ENCODE data around the gene RNF26. TPM values are rescaled to one million over a fixed set of nuclear protein-coding genes. Genes with fewer than 3 reads are reported as not detected.

The RNF26 gene
- total RNA-seq, 1 donor from 2014 or later = 34.3 TPM

- intact Hi-C loops (cut with micrococcal nuclease) = no loop called here
Measured at GRCh38 chr11:119335091-119335654, 846 bp downstream of the RNF26 start.

- intact Hi-C loops (cut with micrococcal nuclease) = no loop called here
Measured at GRCh38 chr11:119335655-119336543, 1.6 kb downstream of the RNF26 start.

DNA sequence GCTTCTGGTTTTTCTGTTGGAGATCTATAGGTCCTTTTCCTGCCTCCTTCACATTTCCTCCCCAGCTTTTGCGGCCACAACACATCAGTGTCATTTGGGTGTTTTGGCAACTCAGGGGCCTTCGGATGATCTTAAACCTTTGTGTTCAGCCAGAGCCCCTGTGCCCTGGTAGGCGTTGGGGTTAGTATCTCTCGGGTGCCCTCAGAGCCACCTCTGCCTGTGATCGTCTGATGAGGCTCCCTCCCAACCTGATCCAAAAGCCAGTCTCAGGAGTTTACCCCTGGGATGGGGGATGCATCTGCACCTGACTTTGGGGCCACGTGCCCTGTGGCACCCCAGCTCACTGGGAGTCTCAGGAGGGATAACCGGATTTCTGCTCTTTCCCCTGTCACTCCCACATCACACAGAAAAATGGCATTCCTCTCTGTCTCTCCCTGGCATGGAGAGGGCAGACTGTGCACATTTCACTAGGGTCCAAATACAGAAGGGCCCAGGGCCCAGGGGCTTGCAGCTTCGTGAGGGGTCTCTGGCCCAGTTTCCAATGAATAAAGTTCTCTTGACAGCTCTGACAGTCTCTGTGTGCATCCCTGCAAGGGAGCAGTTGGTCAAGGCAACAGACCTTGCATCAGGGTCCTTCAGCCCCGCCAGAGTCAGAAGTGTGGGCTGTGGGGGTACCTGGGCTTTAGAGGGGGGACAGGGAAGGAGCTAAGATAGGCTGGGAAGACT is 2.6 kb downstream of the RNF26 start:
- intact Hi-C loops (cut with micrococcal nuclease) = no loop called here

DNA sequence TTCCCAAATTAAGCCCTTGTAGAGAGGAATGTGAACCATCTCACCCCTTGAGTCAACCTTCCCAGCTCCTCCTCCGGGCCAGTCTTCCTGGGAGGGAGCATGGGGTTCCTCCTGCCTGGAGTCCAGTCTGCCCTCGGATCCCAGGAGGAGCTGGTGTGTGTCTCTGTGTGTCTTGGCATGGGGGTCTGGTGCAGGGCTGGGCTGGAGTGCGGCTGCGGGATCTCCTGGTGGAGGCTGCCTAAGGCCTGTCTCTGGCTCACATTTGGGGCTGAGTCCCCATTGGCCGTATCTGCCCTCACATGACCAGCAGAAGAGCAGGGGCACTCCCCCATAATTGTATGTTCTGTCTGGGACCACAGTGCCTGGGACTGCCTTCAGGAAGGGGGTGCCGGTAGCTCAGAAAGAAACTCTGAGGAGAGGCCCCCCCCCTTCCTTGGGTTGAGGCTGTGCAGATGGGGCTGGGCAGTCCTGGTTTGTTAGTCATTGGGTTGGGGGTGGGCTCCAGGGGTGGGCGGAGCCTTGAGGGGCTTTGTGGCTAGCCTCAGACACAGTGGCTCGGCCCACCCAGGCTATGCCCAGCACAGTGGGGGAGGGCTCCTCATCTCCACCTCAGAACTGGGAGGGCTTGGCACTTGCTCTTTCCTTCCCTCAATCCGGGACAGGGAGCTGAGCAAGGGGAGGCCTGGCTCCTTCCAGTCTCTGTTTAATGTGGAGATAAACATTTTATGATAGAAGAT is 3.4 kb downstream of the RNF26 start:
- intact Hi-C loops (cut with micrococcal nuclease) = loop anchor here (2.0 kb wide), 1 partner anchor 25 kb away; no protein-coding TSS in a partner anchor

DNA sequence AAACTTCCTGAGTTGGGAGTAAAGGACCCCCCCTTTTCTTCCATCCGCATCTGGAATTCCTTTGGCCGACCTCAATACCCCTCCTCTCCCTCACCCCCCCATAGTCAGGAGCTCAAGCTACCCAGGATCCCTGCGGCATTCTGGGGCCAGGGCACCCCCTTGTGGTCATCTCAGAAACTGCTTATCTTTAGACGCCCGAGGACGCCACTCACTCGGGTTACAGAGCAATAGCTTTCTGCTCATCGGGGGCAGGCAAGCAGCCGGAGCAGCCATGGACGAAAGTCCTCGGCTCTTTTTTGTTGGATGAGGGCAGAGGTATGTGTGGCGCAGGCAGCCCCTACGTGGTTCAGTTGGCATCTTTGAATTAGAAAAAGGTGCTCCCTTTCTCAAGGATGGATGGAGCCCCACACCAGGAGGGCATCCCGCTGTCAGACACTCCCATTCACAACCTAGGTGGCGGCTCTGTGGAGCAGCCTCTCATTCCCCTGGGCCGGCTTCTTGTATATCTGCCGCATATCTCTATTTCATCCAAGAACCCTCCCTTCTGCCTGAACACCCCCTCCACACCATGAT is 4.1 kb downstream of the RNF26 start:
- intact Hi-C loops (cut with micrococcal nuclease) = loop anchor here (2.0 kb wide), 1 partner anchor 24 kb away; no protein-coding TSS in a partner anchor

GRCh38 chr11:119338965-119339588 is 4.8 kb downstream of the RNF26 start:
- intact Hi-C loops (cut with micrococcal nuclease) = loop anchor here (2.0 kb wide), 1 partner anchor 24 kb away; no protein-coding TSS in a partner anchor

- intact Hi-C loops (cut with micrococcal nuclease) = loop anchor here (2.0 kb wide), 1 partner anchor 23 kb away; no protein-coding TSS in a partner anchor
Measured at GRCh38 chr11:119339589-119340334, 5.4 kb downstream of the RNF26 start.

DNA sequence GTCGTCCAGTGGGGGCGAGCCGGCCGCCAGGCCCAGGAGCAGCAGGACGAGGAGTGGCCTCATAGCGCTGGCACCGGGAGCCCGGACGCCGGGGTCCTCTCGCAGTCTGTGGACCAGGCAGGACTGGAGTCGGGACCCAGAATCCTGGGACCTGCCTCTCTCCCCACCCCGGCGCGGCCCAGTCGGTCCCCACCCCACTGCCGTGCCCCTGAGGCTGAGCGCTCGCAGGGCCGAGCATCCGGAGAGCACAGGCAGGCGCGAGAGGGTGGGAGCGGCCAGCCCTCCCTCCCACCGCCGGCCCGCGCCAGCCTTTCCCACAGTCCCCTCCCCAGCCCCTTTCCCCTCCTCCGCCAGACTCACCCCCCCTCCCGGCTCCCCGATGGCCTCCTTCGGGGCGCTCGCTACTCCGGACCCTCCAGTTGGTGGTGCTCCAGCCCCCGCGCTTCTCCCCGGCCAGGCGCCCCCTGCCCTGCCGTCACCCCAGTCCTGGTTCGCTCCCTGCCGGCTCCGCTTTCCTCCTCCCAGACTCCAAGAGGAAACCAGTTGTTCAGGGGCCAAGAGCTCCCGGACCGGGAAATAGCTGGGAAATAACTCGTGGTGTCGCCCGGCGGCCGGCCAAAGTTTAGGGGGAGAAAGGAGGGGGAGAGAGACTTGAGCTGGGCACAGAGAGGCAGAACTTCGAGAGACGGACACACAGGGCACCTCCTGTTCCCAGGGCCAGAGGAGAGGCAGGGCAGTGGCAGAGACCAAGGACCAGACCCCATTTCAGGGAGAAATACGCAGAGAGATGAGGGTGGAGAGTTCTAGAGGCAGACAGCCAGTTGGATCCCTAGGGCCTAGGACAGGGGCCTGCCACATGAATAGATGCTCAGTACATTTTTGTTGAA is 6.3 kb downstream of the RNF26 start, which contains the start of gene C1QTNF5:
Gene C1QTNF5 (minus strand): TSS at position 549 of the 887 bp plus-strand sequence. CDS start 486 bp downstream, at position 63.
- intact Hi-C loops (cut with micrococcal nuclease) = no loop called here

DNA sequence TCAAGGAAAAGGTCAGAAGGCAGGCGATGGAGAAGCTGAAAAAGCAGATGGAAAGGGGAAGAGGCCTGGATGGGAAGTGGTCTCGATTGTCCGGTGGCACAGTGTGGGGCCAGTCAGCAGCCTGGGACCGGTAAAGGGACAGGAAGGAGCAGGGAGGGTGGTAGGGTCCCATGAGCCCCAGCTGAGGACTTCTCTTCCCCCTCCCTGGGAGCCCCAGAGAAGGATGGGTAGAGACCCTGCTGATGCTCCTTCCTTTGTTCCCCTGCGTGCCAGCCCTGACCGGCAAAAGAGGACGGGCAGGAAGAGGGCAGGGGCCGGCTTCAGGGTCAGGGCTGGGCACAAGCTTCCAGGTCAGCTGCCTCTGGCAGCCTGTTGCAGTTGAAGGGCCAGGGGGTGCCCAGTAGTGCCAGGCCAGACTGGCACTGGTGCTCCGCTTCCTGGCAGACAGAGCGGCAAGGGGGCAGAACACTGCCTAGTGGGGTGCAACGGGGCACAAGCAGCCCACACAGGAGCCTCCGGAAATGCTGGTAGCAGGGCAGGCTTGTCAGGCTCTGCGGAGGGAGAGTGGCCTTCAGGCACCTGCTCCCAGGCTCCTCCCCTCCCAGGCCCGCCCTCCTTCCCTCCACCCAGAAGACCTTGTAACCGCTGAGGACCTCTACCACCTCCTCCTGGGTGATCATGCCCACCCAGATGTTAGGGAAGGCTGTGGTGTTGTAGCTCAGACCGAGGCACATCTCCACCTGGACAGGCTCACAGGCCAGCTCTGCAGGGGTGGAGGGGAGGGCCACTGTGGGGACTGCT is 7.1 kb downstream of the RNF26 start:
- intact Hi-C loops (cut with micrococcal nuclease) = no loop called here

DNA sequence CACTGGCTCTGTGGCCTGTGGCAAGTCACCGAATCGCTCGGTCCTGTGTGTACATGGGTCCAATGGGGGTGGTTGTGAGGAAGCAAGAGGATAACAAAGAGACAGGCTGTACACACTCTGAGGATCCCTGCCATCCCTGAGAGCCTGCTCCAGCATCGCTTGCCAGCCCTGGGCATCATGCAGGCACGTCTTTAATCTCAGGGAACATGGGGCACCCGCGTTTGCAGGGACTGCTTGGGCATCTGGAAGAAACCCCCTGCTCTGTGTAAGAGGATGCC is 7.6 kb downstream of the RNF26 start:
- intact Hi-C loops (cut with micrococcal nuclease) = no loop called here

DNA sequence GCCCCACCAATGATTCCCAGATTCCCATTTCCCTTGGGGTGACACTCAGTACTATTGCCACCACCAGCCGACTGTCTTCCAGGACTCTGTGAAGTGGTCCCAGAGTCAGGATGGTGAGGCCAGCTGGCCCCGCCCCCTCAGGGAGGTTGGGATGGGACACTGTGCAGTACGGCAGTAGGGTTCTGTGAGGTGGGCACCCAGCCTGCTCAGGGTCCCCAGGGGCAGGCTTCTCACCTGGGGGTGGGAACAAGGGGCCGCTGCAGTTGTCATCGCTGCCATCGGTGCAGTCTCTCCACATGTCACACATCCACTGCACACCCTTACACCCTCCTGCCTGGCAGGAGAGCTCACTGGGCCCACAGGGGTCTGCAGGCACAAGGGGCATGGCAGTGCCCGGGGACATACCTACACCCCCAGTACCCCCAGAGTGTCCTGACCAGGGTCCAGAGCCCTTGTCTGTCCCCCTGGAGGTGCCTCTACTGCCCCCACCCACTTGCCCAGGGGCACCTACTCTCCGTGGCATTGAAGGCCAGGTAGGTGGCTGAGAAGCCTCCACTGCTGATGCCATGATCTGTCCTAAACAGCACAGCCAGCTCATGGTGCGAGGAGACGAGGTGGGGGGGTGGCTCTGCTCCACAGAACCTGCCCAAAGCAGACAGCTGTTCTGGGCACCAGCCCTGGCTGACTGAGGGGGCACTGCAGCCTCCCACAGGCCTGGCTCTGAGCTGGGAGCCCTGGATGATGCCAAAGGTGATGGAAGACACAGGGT is 8.2 kb downstream of the RNF26 start:
- intact Hi-C loops (cut with micrococcal nuclease) = no loop called here

GRCh38 chr11:119343726-119344125 is 9.4 kb downstream of the RNF26 start:
- intact Hi-C loops (cut with micrococcal nuclease) = no loop called here

DNA sequence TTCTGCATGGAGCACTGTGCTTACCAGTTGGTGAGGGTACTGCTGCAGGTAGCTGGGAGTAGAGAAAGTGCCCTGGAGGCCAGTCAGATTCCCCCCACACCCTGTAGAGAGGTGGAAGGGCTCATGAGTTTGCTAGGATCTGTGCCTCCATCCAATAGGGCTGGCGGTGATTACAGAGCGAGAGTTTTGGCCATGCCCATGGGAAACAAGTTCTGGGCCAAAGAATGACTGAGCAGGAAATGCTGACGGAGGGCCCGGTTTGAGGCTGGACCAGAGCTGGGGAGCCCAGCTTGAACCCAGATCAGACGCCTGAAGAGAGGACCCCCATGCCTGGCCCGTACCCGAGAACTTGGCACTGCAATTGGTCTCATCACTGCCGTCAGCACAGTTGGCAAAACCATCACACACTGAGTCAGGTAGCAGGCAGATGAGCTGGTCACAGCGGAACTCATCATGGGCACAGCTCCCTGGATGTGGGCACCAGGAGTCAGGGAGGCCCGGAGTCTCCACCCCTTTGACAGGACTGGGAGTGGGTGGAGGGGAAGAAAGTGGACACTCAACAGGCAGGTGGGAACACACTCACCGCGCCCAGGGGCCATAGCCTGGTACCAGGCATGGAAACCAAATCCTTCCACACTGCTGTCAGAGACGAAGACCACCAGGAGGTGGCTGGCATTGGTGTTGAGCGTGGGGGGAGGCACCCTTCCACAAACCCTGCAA is 10.1 kb downstream of the RNF26 start:
- intact Hi-C loops (cut with micrococcal nuclease) = no loop called here

GRCh38 chr11:119345685-119346084 is 11.4 kb downstream of the RNF26 start:
- intact Hi-C loops (cut with micrococcal nuclease) = no loop called here

DNA sequence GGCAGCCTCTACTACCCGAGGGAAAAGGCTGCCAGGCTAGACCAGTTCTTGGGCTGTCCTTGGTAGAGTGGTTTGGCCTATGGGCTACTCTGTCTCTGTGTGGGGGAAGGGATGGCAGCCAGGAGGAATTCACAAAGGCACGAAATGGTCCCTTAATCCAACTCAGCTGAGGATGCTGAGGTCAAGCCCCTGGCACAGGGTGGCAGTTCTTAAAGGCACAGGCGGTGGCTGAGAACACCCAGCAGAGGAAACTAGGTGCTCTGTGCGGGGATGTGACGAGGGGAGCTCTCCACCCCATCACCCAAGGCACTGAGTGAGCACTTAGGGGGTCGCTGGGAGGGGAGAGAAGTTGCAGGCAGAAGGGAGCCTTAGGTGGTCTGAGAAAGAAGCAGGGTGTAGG is 12.3 kb downstream of the RNF26 start, which contains the start of gene MFRP:
Gene MFRP (minus strand): TSS at position 101 of the 400 bp plus-strand sequence. CDS start 192 bp downstream, outside the sequence.
- intact Hi-C loops (cut with micrococcal nuclease) = no loop called here

- intact Hi-C loops (cut with micrococcal nuclease) = no loop called here
Measured at GRCh38 chr11:119347242-119347641, 12.9 kb downstream of the RNF26 start.
